Measurements from ENCODE around the gene TNFRSF19. TPM values are rescaled to one million over a fixed set of nuclear protein-coding genes. Genes with fewer than 3 reads are reported as not detected.
"Not testable (repeated sequence)": the region's sequence is repeated elsewhere in the genome, so short reads cannot be mapped to it uniquely, and the experiment has no call there.

Gene TNFRSF19
- total RNA-seq, 2 donors from 2014 or later: 21.2 to 74.1 TPM

- no peak overlapping the region for H3K4me3 ChIP-seq
- intact Hi-C loops (cut with DNase I): loop anchor here (5.0 kb wide), 1 partner anchor 48 kb away; no protein-coding TSS in a partner anchor
- TF ChIP-seq CTCF (IDR thresholded peaks at IDR 0.05): no peak
- TF ChIP-seq POLR2AphosphoS5 (IDR thresholded peaks at IDR 0.05): no peak
- no peak for TF ChIP-seq POLR2A (IDR thresholded peaks at IDR 0.05)
- H3K36me3 ChIP-seq: no peaks in the 10 kb centered on the region
- no peaks in the 10 kb centered on the region for H3K9me3 ChIP-seq
- WGBS: 93% methylated on average over 5 of the region's 5 CpGs
- DNase-seq (ENCODE audit: low spot score): no peak
- H3K27me3 ChIP-seq (replicated peaks; ENCODE audit: insufficient read depth): no peaks in the 10 kb centered on the region
- no peak overlapping the region for H3K27ac ChIP-seq
- H3K4me1 ChIP-seq (replicated peaks): no peaks in the 10 kb centered on the region
Observed at GRCh38 chr13:23674795-23675640, 104.8 kb downstream of the TNFRSF19 start.

GRCh38 chr13:23677679-23678288 lies 107.6 kb downstream of the TNFRSF19 start:
- H3K27ac ChIP-seq; intact Hi-C loops (cut with DNase I); H3K27me3 ChIP-seq (replicated peaks; ENCODE audit: insufficient read depth): not testable (repeated sequence)

GRCh38 chr13:23678795-23679194 lies 108.6 kb downstream of the TNFRSF19 start:
- Histone ChIP-seq H3K4me1 (replicated peaks) (no peaks in the 10 kb centered on the region), H3K9me3 (no peaks in the 10 kb centered on the region), H3K27ac (no peak overlapping the region), H3K4me3 (no peak overlapping the region), H3K27me3 (replicated peaks; ENCODE audit: insufficient read depth) (no peaks in the 10 kb centered on the region), H3K36me3 (no peaks in the 10 kb centered on the region)
- 68% methylated on average over 2 of the region's 2 CpGs for WGBS
- TF ChIP-seq CTCF (IDR thresholded peaks at IDR 0.05) (no peak), POLR2A (IDR thresholded peaks at IDR 0.05) (no peak), POLR2AphosphoS5 (IDR thresholded peaks at IDR 0.05) (no peak)
- no peak for DNase-seq (ENCODE audit: low spot score)
- intact Hi-C loops (cut with DNase I): no loop called here

More at GRCh38 chr13:23677679-23678288, 107.6 kb downstream of the TNFRSF19 start:
- not testable (repeated sequence) for DNase-seq (ENCODE audit: low spot score); H3K36me3 ChIP-seq; H3K9me3 ChIP-seq; H3K4me1 ChIP-seq (replicated peaks); H3K4me3 ChIP-seq
- WGBS: 94% methylated on average over 22 of the region's 24 CpGs

GRCh38 chr13:23679220-23679619 lies 109.0 kb downstream of the TNFRSF19 start:
- Histone ChIP-seq H3K27me3 (replicated peaks; ENCODE audit: insufficient read depth) (no peaks in the 10 kb centered on the region), H3K27ac (no peak overlapping the region), H3K4me1 (replicated peaks) (no peaks in the 10 kb centered on the region), H3K36me3 (no peaks in the 10 kb centered on the region), H3K4me3 (no peak overlapping the region), H3K9me3 (no peaks in the 10 kb centered on the region)
- 40% methylated on average over 2 of the region's 2 CpGs for WGBS
- TF ChIP-seq POLR2AphosphoS5 (IDR thresholded peaks at IDR 0.05) (no peak), POLR2A (IDR thresholded peaks at IDR 0.05) (no peak), CTCF (IDR thresholded peaks at IDR 0.05) (no peak)
- intact Hi-C loops (cut with DNase I): no loop called here
- no peak for DNase-seq (ENCODE audit: low spot score)

GRCh38 chr13:23680845-23681669 lies 110.8 kb downstream of the TNFRSF19 start:
- no peaks in the 10 kb centered on the region for H3K36me3 ChIP-seq
- H3K27ac ChIP-seq: no peak overlapping the region
- no peaks in the 10 kb centered on the region for H3K4me1 ChIP-seq (replicated peaks)
- TF ChIP-seq CTCF (IDR thresholded peaks at IDR 0.05) (no peak), POLR2A (IDR thresholded peaks at IDR 0.05) (no peak), POLR2AphosphoS5 (IDR thresholded peaks at IDR 0.05) (no peak)
- DNase-seq (ENCODE audit: low spot score): no peak
- no peak overlapping the region for H3K4me3 ChIP-seq
- H3K9me3 ChIP-seq: no peaks in the 10 kb centered on the region
- no peaks in the 10 kb centered on the region for H3K27me3 ChIP-seq (replicated peaks; ENCODE audit: insufficient read depth)
- intact Hi-C loops (cut with DNase I): no loop called here
- 78% methylated on average over 10 of the region's 10 CpGs for WGBS

All from prostate gland (tissue), 2 donors.